DMS79 treated with DMSO at 0.1 percent for 48 hours (cell line): ENCODE data around the gene COL24A1.

ENCODE experiments used
- DNase-seq: peaks from one replicate; lab custom pipeline; 2025; lab: John Stamatoyannopoulos, UW

The COL24A1 gene

GRCh38 chr1:85683292-85684025 lies 473.1 kb downstream of the COL24A1 start:
- DNase-seq = no peak

- no peak for DNase-seq
Observed at GRCh38 chr1:85681087-85681486, 475.5 kb downstream of the COL24A1 start.
